Measurements from ENCODE around the gene FAM171A2.

DNA sequence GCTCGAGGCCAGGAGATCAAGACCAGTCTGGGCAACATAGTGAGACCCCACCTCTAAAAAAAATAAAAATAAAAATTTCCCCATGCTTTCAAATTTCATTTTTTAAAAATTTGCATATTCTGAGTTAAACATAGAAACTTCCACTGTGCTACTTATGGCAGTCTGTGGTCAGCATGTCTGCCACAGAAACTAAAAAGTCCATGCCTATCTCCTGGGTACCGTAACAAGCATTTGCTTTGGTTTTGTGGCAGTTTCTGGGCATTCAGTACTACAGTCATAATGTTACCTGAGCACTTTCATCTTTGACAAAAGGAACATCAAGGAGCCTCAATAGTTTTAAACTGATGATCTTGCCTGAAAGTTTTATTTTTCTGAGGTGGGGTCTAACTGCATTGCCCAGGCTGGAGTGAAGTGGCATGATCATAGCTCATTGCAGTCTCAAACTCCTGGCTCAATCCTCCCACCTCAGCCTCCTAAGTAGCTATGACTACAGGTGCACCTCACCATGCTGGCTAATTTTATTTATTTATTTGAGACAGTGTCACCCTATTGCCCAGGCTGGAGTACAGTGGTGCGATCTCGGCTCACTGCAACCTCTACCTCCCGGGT is 39.0 kb upstream of the FAM171A2 start:
- TF ChIP-seq ZBTB21 (CRISPR knock-in tag; IDR thresholded peaks at IDR 0.05; ENCODE audit: borderline replicate concordance), result no peak
- TF ChIP-seq, protein P1, sequence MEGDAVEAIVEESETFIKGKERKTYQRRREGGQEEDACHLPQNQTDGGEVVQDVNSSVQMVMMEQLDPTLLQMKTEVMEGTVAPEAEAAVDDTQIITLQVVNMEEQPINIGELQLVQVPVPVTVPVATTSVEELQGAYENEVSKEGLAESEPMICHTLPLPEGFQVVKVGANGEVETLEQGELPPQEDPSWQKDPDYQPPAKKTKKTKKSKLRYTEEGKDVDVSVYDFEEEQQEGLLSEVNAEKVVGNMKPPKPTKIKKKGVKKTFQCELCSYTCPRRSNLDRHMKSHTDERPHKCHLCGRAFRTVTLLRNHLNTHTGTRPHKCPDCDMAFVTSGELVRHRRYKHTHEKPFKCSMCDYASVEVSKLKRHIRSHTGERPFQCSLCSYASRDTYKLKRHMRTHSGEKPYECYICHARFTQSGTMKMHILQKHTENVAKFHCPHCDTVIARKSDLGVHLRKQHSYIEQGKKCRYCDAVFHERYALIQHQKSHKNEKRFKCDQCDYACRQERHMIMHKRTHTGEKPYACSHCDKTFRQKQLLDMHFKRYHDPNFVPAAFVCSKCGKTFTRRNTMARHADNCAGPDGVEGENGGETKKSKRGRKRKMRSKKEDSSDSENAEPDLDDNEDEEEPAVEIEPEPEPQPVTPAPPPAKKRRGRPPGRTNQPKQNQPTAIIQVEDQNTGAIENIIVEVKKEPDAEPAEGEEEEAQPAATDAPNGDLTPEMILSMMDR (IDR thresholded peaks at IDR 0.05), result no peak
- TF ChIP-seq, protein P2, sequence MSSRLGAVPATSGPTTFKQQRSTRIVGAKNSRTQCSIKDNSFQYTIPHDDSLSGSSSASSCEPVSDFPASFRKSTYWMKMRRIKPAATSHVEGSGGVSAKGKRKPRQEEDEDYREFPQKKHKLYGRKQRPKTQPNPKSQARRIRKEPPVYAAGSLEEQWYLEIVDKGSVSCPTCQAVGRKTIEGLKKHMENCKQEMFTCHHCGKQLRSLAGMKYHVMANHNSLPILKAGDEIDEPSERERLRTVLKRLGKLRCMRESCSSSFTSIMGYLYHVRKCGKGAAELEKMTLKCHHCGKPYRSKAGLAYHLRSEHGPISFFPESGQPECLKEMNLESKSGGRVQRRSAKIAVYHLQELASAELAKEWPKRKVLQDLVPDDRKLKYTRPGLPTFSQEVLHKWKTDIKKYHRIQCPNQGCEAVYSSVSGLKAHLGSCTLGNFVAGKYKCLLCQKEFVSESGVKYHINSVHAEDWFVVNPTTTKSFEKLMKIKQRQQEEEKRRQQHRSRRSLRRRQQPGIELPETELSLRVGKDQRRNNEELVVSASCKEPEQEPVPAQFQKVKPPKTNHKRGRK (CRISPR knock-in tag; IDR thresholded peaks at IDR 0.05; ENCODE audit: borderline replicate concordance), result no peak

Measured in WTC11 (cell line).